ENCODE measurements around the gene FMNL2.
"Not testable (repeated sequence)": the region's sequence is repeated elsewhere in the genome, so short reads cannot be mapped to it uniquely, and the experiment has no call there.

FMNL2 gene

DNA sequence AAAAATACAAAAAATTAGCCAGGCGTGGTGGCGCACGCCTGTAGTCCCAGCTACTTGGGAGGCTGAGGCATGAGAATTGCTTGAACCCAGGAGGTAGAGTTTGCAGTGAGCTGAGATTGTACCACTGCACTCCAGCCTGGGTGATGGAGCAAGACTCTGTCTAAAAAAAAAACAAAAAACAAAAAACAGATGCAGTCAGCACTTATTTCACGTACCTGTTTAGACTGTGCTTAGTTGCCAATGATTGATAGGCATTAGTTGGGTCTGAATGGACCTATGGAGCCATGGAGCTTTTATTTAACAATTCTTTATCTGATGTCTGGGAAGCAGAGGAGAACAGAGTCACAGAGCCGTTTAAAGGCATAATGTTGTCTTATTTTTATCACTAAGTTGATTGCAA is 139.5 kb downstream of the FMNL2 start:
- DNase-seq: not testable (repeated sequence)

DNA sequence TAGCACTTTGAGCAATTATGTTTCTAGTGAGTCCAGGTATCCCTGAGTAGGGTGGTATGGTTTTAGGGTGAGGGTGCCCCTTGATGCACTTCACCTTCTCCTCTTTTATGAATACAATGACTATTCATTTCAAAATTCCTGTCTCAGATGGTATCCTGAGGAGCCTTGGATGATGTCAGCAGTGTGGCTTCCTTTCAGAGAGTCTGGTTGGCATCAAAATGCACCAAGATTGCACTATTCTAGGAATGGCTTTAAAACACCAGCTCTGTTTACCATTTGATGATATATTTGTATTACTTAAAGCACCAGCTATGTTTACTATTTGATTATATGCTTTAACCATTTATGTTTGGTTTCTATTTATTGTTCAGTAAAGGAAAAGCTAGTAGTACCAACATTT is 141.0 kb downstream of the FMNL2 start:
- DNase-seq: no peak

- DNase-seq: no peak
Measured at GRCh38 chr2:152477347-152478092, 142.5 kb downstream of the FMNL2 start.

GRCh38 chr2:152479282-152479681 is 144.3 kb downstream of the FMNL2 start:
- DNase-seq: no peak

DNA sequence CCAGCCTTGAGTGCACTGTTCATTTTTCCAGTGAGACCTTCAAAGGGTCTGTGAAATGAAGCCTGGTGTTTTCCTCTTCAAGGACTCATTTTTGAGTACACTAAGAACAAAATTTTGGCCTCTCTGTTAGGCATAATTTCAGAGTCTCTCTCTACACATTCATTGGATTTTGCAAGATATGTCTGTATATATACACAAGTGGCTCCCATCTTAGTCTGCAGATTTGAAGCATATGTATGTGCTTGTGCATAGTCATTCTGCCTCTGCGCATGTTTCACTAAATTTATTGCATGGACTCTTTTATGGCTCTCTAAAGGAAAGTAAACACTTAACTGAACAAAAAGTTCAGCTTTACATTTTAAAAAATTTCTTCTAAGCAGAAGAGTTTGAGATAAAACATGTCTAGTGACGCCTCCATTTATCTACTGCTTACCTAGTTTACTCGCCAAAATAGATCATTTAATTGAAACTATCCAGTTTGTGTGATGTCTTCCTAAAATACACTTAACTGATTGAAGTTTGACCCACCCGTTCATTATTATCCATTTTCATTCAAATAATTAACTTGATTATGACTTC is 145.9 kb downstream of the FMNL2 start:
- no peak for DNase-seq

DNA sequence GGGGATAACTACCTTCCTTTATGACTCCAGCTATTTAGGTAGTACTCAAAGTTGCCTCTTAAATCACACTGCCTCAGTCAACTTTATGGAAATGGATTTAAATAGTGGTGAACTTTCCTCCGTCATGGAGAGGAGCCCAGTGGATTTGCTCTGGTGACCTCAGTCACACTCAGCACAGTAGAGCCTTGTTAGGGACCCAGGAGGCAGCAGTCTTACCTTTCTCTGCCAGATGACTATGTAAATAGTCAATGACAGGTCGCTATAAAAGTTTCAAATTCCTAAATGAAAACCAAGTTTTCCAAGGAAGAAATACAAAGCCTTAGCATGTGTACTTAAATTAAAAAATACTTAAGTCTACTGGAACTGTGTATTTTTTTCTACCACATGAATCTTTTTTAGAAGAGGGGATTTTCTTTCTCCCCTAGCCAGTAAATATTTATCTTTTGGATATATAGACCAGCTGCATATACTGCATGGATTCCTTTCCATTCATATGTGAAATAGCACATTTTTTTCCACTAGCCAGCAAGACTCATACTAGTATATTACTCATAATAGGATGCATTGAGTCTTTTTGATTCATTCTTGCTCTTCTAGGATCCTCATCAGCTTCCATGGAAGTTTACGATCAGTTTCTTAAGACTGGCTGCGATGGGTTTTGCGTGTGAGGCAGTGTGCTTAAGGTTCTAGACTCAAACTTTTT is 147.1 kb downstream of the FMNL2 start:
- DNase-seq: no peak

- no peak for DNase-seq
Measured at GRCh38 chr2:152483276-152484063, 148.5 kb downstream of the FMNL2 start.

DNA sequence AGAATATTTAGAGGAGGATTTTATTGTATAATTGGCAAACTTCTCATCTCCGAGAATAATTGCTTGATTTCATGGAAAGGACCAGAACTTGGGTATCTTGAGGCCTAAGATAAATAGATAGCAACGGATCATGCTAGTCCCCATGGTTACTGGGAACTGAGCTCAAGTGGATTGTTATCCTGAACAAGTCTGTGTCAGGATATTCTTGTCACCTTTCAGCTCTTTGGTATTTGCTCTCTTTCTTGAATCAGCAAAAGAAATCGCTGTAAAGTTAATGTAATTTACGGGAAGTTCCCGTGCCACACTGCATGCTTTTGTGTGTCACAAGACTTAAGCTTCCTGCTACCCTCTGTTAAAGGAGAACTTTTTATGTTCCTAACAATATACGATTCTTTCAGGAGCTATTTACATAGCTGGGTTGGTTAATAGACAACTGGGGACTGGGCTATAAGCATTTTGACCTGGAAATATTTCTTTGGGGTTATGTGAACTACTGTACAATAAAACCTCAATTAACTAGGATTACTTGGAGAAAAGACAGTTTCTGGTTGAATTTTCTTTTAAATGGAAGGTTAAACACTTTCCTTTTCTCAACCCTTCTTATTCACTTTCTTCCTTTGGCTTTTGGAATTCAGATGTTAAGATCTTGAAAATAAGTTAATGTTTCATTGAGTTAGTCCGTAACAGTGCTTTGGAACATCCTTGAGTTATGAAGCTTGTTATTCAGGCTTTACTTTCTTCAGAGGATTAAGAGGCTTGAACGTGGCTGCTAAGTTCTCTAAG is 151.2 kb downstream of the FMNL2 start:
- DNase-seq: no peak

DNA sequence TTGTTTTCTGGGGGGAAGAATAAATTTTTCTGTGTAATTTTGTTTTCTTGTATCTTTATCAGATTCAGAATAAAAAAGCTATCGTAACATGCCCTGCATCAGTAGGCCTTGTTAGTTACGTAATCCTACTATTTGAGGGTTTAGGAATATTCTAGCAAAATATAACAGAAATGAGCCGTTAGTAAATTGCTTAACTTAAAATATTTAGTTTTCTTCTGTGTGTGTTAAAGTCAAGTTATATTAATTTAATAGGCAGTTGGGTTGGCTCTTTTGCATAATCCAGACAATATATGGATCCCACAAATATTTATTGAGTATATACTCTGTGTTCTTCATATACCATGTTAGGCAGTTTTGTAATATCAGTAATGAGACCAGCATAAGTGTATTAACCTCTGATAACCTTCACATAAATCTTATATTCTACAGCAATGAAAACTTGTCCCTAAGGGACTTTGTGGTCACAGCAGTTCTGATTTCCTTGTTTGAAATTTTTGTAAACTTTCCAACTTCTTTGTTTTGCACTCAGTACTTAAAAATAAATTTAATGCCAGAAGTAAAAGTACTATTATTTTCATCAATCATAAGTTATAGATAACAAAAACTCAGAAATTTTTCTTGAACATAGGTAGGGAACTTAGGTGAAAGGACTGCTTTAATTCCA is 151.9 kb downstream of the FMNL2 start:
- DNase-seq: no peak

- no peak for DNase-seq
Measured at GRCh38 chr2:152488075-152488474, 153.1 kb downstream of the FMNL2 start.

DNA sequence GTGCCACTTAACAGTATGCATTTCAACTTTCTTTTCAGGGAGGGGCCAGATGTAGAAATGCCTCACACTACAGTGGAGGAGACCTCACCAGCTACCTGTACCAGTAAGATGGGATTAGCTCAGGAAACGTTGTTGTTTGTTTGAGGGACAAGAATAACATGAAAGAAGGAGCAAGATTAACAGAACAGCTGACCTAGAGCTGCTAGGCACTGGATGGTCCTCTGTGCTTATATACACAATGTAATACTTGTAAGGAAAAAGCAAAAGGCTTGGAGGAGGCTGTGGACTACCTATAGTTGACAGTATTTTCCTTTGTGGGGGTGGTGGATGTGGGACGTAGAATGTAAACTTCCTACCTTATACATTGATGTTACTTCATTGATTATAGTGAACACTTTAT is 154.4 kb downstream of the FMNL2 start:
- no peak for DNase-seq

DNA sequence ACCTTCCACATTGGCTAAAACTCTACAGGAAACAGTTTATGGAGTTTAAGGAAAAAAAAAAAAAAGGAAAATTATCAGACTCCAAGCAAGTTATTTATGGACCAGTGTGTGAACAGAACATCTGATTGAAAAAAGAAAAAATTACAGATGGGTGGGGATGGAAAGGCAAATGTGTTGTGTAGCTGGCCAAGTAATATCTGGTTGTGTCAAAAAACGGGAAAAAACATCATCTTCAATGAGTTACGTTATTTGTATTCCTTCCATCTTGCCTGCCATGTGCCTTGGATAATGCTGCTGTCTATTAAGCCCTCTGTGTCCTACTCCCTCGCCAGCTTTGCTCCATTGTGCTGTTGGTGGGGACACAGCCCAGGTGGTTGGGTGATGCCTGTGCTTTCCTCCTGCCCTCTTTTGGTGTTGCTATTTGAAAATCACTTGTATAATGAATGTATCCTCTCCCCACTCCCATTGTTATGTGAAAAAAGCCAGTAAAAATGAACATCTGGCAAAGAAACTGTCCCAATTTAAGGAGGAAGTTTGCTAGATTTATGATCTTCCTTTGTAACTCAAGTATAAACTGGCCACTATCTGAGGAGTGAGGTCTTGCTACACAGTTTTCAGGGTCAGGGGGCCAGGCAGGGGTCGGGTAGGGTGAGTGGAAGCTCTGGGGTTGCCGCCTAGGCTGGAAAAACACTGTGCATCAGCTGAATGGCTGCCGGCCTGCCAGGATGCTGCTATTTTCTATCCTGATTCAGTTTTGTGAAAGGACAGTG is 155.9 kb downstream of the FMNL2 start:
- no peak for DNase-seq

DNA sequence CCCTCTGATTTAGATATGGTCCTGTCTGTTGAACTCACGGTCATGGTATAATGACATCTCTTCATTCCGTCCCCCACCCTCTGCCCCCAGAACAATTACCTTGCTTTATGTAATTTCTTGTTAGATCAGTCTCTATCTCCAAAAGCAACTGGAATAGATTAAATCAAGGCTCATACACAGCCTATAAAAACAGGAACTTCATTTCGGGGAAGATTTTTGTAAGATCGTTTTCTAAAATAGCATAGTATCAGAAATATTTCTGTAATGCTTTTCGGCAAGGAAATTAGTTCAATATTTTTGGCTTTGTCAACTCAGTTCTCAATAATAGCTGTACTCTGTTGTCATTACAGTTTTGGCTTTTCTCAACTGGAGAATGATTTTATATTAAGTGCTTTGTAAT is 157.2 kb downstream of the FMNL2 start:
- DNase-seq: no peak

DNA sequence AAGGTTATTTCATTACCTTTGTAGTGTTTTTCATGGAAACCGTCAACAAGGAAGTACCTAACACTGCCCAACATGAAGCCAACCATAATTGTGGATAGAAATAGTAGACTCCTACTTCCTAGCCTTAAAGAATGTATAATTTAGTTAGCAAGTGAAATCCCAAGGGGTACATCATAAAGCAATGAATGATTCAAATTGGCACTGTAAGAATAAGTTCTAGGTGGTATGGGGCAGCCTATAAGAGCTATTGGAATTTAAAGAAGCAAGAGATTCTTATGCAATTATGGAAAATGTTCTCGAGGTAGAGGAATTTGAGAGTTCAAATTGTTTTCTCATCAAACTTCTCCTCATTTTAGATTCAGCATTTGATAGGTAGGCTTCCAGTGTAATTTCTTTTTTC is 157.9 kb downstream of the FMNL2 start:
- DNase-seq: no peak

- DNase-seq: no peak
Measured at GRCh38 chr2:152493417-152493816, 158.4 kb downstream of the FMNL2 start.

DNA sequence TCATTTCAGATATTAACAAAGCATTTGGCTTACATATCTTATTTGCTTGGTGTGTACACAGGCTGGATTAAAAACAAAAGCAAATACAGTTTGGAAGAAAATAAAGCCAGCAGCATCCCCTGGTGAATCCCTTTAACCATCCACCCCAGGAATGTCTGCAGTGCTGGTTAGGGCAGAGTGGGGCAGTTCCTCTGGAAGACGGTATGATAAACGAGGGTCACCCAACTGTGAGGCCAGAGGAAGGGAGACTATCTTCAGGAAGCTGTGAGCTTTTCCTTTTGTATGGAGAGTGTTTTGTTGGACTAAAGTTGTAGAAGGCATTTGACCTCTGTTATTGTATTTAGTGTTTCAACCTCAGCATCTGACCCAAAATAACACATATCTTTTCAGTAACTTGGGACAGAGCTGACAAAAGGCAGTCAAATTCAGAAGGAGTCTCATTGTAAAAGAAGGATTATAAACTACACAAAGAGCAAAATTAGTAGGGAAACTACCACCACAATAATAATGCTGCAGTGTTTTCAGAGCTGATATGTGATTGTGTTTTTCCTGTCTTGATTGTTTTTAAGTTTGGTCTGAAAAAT is 159.1 kb downstream of the FMNL2 start:
- no peak for DNase-seq

DNA sequence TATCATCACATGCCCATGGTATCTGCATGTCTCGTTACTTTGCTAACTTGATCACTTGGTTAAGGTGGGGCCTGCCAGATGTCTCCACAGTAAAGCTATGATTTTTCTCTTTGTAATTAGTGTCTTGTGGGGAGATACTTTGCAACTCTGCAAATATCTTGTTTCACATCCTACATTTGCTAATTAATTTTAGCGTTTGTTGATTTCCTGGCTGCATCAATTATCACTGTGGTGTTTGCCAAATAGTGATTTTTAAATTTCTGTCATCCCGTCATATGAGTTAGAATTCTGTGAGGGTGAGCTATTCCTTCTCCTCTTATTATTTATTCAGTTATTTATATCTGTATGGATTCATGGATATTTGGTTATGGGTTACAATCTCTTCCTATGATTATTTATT is 161.4 kb downstream of the FMNL2 start:
- DNase-seq: no peak

- no peak for DNase-seq
Measured at GRCh38 chr2:152497481-152498052, 162.6 kb downstream of the FMNL2 start.

- no peak for DNase-seq
Measured at GRCh38 chr2:152499331-152499816, 164.4 kb downstream of the FMNL2 start.

Measured in COR-L47 (cell line).